Ascending aorta (tissue), 2 donors: ENCODE results near the gene LYZL2. TPM values are rescaled to one million over a fixed set of nuclear protein-coding genes. Genes with fewer than 3 reads are reported as not detected.
"Not testable (repeated sequence)": the region's sequence is repeated elsewhere in the genome, so short reads cannot be mapped to it uniquely, and the experiment has no call there.

ENCODE experiments used
- DNase-seq, 2 donors: peaks; one replicate each; pipeline ENCODE4 v3.0.0-alpha.2; 2019; ENCODE audit warnings: low spot score in 2 of 2
- H3K27ac ChIP-seq, 2 donors: fragments of 200-600 bp; sonication (generic); one replicate each; pipeline ENCODE4 v1.5.1; 2016 to 2017; ENCODE audit warnings: mild to moderate bottlenecking in 1 of 2
- H3K27me3 ChIP-seq: fragments of 200-600 bp; sonication (generic); one replicate; pipeline ENCODE4 v1.5.1; 2017
- H3K36me3 ChIP-seq, 2 donors: fragments of 200-600 bp; sonication (generic); one replicate each; pipeline ENCODE4 v1.5.1; 2016
- H3K4me1 ChIP-seq, 2 donors: fragments of 200-600 bp; sonication (generic); one replicate each; pipeline ENCODE4 v1.5.1; 2016 to 2017; ENCODE audit warnings: mild to moderate bottlenecking in 1 of 2
- H3K4me3 ChIP-seq, 2 donors: fragments of 200-600 bp; sonication (generic); one replicate each; pipeline ENCODE4 v1.5.1; 2016 to 2017; ENCODE audit warnings: mild to moderate bottlenecking in 1 of 2
- H3K9me3 ChIP-seq, 2 donors: fragments of 200-600 bp; sonication (generic); one replicate each; pipeline ENCODE4 v1.5.1; 2016
- CTCF ChIP-seq, 3 experiments: fragments of 200-600 bp in 2 of 3; fragments of 450-650 bp in 1 of 3; sonication (generic) in 2 of 3; IDR thresholded peaks; one replicate each; pipeline ENCODE4 v1.5.1; 2016 to 2019; ENCODE audit warnings: antibody characterized with exemption in 3 of 3, mild to moderate bottlenecking in 1 of 3, moderate library complexity in 1 of 3
- intact Hi-C: fragments of 100-400 bp; cut with DNase I; formaldehyde crosslinking; loops from one replicate; pipeline ENCODE4 v1.15.1; 2023
- total RNA-seq: library from RNA; depleted of rRNA; stranded (reverse); fragments of >200 nt; gene quantifications from one replicate; pipeline ENCODE4 v1.1.0, GENCODE V29; 2016

Gene LYZL2
- total RNA-seq, 1 donor from 2014 or later: not detected

DNA sequence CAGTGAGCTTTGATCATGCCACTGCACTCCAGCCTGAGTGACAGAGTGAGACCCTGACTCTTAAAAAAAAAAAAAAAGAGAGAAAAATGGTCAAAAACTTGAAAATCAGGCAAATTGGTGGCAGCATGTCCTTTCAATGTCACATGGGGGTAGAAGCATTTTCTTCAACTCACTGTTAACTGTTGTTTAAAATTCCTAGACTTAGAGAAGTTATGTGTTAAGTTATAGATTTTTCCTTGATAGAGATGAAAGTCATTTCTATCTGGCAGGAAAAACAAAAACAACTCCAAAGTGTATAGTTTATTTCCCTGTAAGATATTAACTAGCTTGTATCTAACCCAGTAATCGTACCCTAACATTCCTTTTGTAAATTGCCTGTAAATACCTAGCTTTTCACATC lies 26.8 kb downstream of the LYZL2 start:
- no peaks in the 10 kb centered on the region for H3K9me3 ChIP-seq
- TF ChIP-seq CTCF (IDR thresholded peaks at IDR 0.05): no peak
- no peaks in the 10 kb centered on the region for H3K36me3 ChIP-seq
- no peak overlapping the region for H3K27ac ChIP-seq
- intact Hi-C loops: no loop called here
- H3K4me3 ChIP-seq: no peak overlapping the region
- DNase-seq: no peak
- no peaks in the 10 kb centered on the region for H3K4me1 ChIP-seq
- no peaks in the 10 kb centered on the region for H3K27me3 ChIP-seq

GRCh38 chr10:30600005-30600404 lies 29.5 kb downstream of the LYZL2 start:
- no peak overlapping the region for H3K4me3 ChIP-seq
- no peaks in the 10 kb centered on the region for H3K36me3 ChIP-seq
- H3K9me3 ChIP-seq: no peaks in the 10 kb centered on the region
- intact Hi-C loops: no loop called here
- DNase-seq: no peak
- no peak overlapping the region for H3K27ac ChIP-seq
- H3K27me3 ChIP-seq: no peaks in the 10 kb centered on the region
- no peak for TF ChIP-seq CTCF (IDR thresholded peaks at IDR 0.05)
- H3K4me1 ChIP-seq: no peaks in the 10 kb centered on the region

DNA sequence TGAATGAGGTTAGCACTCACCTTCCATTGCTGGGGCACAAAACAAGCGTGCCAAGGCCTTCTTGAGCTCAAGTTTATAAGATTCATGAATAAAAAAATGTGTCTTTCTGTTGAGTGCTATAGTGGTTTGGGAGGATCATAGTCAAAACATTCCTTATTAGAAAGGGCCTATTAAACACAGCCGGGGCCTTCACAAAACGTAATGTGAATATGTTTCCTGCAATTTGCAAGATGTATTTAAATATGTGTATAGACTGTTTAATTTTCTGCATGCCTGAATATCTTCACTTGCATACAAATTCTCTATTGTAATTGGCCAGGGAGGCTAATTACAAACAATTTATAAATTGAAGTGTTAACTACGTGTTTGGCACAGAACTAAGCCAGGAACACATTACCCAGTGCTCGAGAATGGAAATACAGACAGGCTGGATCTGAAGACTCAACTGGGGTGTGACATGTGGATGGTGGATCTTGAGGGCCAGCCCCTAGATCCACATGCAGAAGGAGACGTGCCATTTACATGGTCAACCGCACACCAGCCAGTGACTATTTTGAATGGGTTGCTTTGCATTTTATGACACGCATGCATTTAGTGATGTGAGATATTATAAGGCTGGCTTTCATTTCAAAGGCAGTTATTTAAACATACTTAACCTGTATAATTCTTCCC lies 31.3 kb downstream of the LYZL2 start:
- intact Hi-C loops: no loop called here
- no peak for TF ChIP-seq CTCF (IDR thresholded peaks at IDR 0.05)

DNA sequence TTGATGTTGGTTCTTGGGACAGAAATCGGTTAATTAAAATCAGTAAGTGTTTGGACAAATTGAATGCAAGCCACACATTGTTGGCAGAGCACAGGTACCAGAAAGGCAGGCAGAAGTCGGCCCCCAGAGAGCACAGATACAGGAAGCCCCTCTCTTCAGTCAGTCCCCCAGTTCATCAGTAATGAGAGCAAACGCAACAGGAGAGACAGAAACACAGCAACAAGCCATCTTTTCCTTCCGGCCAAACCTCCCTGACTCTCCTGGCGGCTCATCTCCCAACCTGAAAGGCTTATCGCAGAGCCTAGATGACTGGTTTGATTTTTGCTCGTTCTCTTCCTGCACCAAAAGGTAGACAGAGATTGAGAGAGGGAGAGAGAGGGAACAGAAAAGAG lies 32.1 kb downstream of the LYZL2 start:
- intact Hi-C loops, DNase-seq, H3K36me3 ChIP-seq, H3K4me1 ChIP-seq, H3K27me3 ChIP-seq, H3K4me3 ChIP-seq, H3K9me3 ChIP-seq, H3K27ac ChIP-seq: not testable (repeated sequence)

More for the DNA sequence above, 31.3 kb downstream of the LYZL2 start:
- Histone ChIP-seq H3K27ac (no peak overlapping the region), H3K36me3 (no peaks in the 10 kb centered on the region), H3K4me3 (no peak overlapping the region), H3K4me1 (no peaks in the 10 kb centered on the region), H3K27me3 (no peaks in the 10 kb centered on the region), H3K9me3 (no peaks in the 10 kb centered on the region)
- no peak for DNase-seq

GRCh38 chr10:30596493-30597432 lies 32.8 kb downstream of the LYZL2 start:
- H3K4me1 ChIP-seq, H3K9me3 ChIP-seq, H3K36me3 ChIP-seq, intact Hi-C loops, H3K27ac ChIP-seq, H3K27me3 ChIP-seq, H3K4me3 ChIP-seq, DNase-seq: not testable (repeated sequence)

DNA sequence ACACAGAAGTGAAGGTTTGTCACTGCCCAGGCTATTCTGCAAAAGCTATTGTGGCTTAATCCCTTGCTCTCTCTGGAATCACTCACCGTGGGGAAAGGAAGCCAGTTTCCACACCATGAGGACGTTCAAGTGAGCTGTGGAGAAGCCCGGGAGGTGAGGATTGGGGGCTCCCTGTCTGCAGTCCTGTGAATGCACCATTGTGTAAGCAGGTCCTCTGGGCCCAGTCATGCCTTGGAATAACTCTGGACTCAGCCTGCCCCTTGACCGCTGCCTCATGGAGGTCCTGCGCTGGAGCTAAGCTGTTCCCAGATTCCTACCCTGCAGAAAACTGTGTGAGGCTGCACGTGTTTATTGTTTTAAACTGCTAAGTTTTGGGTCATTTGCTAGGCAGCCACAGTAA lies 33.5 kb downstream of the LYZL2 start:
- H3K27ac ChIP-seq: no peak overlapping the region
- H3K27me3 ChIP-seq: no peaks in the 10 kb centered on the region
- H3K9me3 ChIP-seq: no peaks in the 10 kb centered on the region
- intact Hi-C loops: no loop called here
- no peak for DNase-seq
- H3K36me3 ChIP-seq: no peaks in the 10 kb centered on the region
- no peak overlapping the region for H3K4me3 ChIP-seq
- no peak for TF ChIP-seq CTCF (IDR thresholded peaks at IDR 0.05)
- H3K4me1 ChIP-seq: no peaks in the 10 kb centered on the region
